Endothelial cell of hepatic sinusoid (primary cell): ENCODE results near the gene STAG3.
"Not testable (repeated sequence)": the region's sequence is repeated elsewhere in the genome, so short reads cannot be mapped to it uniquely, and the experiment has no call there.

Experiments
- in situ Hi-C: cut with HindIII; loops from 2 replicates; pipeline ENCODE4 v1.10.0; 2017; ENCODE audit warnings: low sequenced_read_pairs

The STAG3 gene, protein sequence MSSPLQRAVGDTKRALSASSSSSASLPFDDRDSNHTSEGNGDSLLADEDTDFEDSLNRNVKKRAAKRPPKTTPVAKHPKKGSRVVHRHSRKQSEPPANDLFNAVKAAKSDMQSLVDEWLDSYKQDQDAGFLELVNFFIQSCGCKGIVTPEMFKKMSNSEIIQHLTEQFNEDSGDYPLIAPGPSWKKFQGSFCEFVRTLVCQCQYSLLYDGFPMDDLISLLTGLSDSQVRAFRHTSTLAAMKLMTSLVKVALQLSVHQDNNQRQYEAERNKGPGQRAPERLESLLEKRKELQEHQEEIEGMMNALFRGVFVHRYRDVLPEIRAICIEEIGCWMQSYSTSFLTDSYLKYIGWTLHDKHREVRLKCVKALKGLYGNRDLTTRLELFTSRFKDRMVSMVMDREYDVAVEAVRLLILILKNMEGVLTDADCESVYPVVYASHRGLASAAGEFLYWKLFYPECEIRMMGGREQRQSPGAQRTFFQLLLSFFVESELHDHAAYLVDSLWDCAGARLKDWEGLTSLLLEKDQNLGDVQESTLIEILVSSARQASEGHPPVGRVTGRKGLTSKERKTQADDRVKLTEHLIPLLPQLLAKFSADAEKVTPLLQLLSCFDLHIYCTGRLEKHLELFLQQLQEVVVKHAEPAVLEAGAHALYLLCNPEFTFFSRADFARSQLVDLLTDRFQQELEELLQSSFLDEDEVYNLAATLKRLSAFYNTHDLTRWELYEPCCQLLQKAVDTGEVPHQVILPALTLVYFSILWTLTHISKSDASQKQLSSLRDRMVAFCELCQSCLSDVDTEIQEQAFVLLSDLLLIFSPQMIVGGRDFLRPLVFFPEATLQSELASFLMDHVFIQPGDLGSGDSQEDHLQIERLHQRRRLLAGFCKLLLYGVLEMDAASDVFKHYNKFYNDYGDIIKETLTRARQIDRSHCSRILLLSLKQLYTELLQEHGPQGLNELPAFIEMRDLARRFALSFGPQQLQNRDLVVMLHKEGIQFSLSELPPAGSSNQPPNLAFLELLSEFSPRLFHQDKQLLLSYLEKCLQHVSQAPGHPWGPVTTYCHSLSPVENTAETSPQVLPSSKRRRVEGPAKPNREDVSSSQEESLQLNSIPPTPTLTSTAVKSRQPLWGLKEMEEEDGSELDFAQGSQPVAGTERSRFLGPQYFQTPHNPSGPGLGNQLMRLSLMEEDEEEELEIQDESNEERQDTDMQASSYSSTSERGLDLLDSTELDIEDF

DNA sequence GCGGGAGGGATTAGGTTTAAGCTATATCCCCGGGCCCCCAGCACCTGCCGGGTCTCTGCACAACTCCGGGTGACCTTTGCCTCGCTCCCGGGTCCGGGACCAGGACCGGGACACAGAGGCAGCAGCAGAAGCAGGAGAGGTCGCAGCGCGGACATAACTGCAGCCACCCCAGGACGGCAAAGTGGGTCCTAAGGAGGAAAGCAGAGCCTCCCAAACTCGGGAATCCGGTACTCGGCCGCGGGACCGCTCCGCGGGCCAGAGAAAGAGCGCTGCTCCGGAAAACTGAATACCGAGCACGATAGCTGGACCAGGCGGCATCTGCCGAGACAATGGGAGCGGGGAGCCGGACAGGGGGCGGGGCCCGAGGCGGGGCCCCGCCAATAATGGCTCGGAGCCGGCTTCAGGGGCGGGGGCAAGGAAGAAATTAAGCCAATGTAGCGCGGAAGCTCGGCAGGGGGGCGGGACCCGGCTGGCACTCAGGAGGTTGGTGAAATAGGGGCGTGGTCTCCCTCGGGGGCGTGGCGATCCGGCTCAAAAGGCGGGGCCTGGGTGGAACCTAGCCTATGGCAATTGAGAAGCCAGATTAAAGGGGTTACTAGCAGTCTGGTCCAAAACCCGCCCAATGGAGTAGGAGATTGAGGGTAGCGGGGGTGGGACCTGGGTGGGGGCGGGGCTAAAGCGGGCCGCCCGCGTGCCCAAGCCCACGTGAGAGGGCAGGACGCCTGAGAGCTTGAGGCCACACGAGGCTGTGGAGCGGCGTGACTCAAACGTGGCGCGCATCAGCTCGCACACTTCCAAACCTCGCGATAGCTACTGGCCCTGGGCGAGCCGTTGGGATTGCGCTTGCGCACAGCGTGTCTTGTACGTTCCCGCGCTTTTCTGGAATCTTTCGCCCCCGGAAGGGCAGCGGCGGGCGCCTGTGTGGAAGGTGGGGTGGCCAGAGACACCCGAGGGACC lies at the start of gene STAG3, which contains the start of gene GPC2:
TSS of gene STAG3 (plus strand) at position 874 of the 957 bp plus-strand sequence. CDS start 2,639 bp downstream, outside the sequence.
TSS of gene GPC2 (minus strand) at position 337 of the 957 bp plus-strand sequence. CDS start at position 155, 182 bp downstream.
- in situ Hi-C loops = no loop called here

DNA sequence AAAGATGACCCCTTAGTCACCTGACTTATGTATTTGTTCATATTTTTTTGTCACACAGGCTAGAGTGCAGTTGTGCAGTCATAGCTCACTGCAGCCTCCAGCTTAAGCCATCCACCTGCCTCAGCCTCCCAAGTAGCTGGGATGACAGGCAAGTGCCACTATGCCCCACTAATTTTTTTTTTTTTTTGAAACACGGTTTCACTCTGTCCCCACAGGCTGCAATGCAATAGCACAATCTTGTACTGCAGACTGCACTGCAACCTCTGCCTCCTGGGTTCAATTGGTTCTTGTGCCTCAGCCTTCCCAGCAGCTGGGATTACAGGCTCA lies 49.1 kb upstream of the STAG3 start:
- in situ Hi-C loops = no loop called here

DNA sequence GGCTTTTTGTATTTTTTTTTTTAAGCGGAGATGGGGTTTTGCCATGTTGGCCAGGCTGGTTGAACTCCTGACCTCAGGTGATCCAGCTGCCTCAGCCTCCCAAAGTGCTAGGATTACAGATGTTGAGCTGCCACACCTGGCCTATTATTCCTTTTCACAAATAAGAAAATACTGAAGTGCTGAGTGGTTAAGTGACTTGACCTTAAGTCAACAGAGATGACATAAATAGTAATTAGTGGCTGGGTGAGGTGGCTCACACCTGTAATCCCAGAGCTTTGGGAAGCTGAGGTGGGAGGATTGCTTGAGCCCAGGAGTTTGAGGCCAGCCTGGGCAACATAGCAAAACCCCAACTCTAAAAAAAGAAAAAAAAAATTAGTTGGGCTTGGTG lies 47.5 kb upstream of the STAG3 start:
- in situ Hi-C loops = not testable (repeated sequence)

DNA sequence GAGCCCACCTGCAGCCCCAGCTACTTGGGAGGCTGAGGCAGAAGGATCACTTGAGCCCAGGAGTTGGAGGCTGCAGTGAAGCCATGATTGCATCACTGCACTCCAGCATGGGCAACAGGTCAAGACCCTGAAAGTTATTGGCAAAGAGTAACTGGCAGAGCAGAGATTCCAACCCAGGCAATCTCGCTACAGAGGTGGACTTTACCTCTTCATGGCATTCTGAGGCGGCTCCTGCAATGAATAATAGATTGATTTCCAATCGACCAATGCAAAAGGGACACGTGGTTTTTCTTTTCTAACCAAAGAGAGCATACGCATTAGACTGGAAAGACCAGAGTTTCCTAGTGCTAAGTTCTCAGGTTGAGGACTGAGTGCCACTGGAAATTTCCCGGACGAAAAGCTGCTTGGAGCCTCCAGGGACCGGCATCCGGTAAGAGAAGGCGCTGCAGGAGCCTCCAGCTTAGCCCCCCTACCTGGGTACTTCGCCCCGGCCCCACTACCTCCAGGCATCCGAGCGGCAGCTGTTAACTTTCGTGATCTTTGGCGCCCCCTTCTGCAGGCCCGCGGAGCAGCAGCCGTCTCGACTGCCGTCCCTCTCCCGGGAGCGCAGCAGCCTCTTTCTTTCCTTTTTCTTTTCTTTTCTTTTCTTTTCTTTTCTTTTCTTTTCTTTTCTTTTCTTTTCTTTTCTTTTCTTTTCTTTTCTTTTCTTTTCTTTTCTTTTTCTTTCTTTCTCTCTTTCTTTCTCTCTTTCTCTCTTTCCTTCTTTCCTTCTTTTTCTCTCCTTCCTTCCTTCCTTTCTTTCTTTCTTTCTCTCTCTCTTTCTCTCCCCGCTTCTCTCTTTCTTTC lies 46.9 kb upstream of the STAG3 start:
- in situ Hi-C loops = no loop called here

DNA sequence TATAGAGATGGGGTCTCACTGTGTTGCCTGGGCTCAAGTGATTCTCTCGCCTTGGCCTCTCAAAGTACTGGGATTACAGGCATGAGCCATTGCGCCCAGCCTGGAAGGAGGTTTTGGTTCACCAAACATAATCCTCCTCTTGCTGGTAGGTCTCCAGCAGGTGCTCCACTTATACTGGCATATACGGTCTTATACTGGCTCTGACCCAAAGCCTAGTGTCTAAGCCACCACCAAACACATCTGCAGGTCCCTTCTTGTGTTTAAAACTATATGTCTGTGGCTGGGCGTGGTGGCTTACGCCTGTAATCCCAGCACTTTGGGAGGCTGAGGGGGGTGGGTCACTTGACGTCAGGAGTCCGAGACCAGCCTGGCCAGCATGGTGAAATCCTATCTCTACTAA lies 45.6 kb upstream of the STAG3 start:
- in situ Hi-C loops = no loop called here

DNA sequence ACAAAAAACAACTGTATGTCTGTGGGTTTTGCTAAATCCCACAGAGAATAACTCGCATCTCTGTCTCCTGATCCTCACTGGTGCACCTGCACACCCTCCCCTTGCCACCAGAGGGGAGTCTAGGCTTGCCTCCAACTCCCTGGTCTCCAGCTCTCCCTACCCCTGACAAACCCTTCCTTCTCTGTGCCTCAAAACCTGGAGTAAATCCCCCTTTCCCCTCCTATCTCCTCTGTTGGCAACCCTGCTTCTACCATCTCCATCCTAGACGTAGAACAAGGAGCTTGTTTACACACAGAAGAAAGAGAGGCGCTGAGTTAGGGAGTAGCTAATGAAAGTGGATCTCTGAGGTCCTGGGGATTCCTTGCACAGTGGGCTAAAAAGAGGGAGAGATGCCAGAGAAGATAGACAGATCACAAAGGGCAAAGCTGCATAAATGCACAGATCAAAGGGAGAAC lies 45.0 kb upstream of the STAG3 start:
- in situ Hi-C loops = no loop called here

DNA sequence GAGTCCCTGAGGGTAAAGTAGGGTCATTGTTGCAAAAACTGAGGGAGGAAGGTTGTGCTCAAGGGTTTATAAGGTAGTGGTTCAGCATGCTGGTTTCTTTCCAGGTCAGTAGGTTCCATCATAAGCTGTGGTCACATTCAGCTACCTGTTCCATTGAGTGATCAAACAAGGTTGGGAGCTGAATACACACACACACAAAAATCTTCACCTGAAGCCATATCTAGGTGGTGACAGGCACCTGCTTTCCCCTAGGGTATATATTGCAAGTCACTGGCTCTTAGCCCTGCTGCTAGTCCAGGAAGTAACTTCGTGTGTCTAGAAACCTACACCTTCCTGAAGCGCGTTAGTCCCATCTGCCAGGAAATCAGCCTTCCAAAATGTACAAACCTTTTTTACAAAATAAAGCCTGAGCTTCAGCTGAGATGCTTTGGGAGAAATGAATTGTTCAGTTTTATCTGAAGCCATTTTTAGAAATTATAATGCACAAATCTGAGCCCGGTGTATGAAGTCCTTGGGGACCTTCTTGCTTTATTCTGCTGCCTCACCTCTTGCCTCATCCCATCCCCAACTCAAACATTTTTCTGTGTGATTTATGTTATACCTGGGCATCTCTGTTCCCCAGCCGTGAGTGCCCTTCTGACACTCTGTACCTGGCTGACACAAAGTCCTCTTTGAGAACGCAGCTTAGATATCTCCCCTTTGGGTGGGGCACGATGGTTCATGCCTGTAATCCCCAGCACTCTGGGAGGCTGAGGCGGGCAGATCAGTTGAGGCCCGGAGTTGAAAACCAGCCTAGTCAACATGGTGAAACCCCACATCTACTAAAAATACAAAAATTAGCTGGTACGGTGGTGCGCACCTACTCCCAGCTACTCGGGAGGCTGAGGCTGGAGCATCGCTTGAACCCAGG lies 39.6 kb upstream of the STAG3 start:
- in situ Hi-C loops = no loop called here

DNA sequence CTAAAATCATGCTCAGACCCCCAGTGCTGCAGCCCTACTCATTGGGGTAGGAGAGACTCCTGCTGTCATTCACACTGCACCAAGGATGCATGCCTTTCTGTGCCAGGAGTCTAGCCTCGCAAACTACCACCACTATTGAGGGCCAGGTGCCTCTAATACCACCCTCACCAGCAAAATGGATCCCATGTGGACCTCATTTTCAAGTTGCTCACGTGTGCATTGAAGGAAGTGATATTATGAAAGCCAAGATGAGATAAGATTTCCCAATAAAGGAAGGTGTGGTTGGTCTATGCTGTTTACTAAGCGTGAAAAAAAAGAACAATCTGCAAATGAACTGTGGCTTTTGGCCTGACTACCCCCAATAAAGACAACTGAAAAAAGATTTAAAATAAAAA lies 36.2 kb upstream of the STAG3 start:
- in situ Hi-C loops = loop anchor here (5.0 kb wide), 1 partner anchor 64 kb away; no protein-coding TSS in a partner anchor

DNA sequence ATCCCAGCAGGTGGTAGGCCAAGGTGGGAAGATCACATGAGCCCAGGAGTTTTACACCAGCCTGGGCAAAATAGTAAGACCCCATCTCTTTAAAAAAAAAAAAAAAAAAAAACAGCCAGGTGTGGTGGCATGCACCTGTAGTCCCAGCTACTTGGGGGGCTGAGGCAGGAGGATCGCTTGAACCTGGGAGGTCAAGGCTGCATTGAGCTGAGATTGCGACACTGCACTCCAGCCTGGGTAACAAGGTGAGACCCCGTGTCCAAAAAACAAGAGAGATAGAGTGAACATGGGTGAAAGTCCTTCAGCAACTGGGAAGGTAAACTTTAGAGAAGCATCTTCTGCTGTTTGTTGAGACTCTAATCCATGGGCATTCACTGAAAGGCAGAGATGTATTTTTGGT lies 35.3 kb upstream of the STAG3 start:
- in situ Hi-C loops = loop anchor here (5.0 kb wide), 1 partner anchor 65 kb away; no protein-coding TSS in a partner anchor

DNA sequence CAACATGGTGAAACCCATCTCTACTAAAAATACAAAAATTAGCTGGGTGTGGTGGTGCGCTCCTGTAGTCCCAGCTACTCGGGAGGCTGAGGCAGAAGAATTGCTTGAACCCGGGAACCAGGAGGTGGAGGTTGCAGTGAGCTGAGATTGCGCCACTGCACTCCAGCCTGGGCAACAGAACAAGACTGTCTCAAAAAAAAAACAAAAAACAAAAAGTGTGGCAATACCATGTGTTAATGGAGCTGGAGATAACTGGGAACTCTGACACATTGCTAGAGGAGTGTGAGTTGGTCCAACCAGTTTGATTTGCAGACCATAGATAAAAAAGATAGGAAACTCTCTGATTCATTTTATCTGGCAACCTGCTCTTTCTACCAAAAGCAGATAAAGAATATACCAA lies 31.4 kb upstream of the STAG3 start:
- in situ Hi-C loops = not testable (repeated sequence)

DNA sequence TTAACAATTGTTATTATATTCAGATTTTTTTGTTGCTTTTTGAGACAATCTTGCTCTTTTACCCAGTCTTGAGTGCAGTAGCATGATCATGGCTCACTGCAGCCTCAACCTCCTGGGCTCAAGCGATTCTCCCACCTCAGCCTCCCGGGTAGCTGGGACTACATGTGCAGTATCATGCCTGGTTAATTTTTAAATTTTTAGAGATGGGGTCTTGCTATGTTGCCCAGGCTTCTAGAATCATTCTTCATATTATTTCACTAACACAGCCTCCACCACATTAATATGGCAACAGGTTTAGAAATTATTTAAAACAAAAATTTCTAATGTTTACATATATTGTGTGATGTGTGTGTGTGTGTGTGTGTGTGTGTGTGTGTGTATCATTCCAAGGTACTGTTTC lies 30.4 kb upstream of the STAG3 start:
- in situ Hi-C loops = no loop called here

DNA sequence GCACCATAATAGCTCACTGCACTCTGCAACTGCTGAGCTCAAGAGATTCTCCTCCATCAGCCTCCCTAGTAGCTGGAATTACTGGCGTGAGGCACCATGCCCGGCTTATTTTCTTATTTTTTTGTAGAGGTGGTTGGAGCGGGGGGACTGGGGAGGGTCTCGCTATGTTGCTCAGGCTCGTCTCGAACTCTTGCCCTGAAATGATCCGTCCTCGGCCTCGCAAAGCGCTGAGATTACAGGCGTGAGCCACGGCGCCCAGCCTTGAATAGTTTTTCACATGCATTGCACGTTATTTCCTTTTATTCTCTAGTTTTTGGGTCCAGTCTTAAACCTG lies 29.5 kb upstream of the STAG3 start:
- in situ Hi-C loops = no loop called here

DNA sequence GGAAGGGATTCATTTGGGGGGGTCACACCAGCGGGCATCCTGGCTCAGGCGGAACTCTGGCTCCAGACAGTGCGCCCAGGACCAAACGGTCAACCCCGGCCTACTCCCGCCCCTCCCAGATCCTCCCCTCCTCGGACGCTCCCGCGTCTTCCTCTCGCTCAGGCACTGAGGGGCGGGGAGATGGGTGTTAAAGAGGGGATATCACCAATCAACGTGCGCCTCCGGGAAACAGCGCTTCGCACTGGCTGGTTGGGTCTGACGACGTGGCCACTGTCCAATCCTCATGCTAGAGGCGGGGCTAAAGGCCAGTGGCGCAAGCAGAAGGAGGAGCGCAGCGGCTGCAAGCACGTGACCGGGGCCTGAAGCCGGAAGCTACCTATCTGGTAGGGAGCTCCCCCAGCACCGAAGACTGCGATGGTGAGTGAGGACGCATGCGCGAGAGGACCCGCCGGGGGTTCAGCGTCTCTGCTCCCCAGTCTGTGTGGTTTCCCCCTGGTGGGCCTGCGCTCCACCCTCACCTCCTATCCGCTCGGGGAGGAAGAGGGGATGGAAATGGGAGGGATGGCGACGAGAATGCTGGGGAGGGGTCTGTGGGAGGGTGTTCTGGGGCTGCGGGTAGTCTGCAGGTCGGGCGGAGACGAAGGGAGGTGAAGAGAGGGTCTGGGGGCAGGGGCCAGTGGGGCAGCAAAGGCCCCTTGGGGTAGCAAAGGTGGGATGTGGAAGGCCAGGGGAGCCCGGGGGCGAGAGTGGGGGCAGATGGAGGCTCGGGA lies 29.0 kb upstream of the STAG3 start, which contains the start of gene LAMTOR4:
TSS of gene LAMTOR4 (plus strand) at position 360 of the 770 bp plus-strand sequence. CDS start at position 415, 55 bp downstream.
- in situ Hi-C loops = no loop called here

DNA sequence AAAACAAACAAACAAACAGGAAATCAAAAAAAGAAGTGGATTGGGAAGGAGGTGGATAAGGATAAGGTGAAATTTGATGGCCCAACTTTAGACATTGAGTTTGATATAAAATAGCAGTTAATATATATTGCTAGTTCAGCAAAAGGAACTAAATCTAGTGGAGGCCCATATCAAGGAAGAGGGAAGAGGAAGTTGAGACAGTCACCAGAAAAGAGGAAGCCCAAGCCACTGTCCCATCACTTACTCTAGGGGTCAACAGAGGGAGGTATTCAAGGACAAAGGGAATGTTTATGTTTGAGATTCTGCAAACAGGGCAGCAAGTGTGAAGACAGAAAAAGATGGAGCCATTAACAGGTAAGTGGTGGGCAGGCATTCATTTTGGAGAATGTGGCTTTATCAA lies 25.3 kb upstream of the STAG3 start:
- in situ Hi-C loops = no loop called here

DNA sequence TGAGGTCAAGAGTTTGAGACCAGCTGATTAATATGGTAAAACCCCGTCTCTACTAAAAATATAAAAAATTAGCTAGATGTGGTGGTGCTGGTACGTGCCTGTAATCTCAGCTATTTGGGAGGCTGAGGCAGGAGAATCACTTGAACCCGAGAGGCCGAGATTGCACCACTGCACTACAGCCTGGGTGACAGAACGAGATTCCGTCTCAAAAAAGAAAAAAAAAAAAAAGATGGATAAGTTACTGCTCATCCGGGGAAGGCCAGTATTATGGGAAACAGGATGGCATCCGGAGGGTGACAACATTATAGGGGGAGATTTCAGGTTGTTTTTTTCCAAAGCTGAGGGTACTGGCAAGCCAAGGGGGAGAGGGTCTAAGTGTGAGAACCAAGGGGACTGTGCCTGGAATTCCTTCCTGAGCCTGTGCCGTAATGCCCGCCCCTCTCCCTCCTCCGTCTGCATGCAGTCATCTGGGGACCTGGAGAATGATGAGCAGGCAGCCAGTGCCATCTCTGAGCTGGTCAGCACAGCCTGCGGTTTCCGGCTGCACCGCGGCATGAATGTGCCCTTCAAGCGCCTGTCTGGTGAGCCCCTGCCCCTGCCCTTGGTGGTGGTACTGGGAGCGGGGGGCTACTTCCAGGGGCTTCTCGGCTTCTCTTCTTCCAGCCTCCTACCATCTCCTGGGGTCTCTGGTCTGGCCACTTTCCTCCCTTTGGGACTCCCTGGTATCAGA lies 24.6 kb upstream of the STAG3 start:
- in situ Hi-C loops = no loop called here

DNA sequence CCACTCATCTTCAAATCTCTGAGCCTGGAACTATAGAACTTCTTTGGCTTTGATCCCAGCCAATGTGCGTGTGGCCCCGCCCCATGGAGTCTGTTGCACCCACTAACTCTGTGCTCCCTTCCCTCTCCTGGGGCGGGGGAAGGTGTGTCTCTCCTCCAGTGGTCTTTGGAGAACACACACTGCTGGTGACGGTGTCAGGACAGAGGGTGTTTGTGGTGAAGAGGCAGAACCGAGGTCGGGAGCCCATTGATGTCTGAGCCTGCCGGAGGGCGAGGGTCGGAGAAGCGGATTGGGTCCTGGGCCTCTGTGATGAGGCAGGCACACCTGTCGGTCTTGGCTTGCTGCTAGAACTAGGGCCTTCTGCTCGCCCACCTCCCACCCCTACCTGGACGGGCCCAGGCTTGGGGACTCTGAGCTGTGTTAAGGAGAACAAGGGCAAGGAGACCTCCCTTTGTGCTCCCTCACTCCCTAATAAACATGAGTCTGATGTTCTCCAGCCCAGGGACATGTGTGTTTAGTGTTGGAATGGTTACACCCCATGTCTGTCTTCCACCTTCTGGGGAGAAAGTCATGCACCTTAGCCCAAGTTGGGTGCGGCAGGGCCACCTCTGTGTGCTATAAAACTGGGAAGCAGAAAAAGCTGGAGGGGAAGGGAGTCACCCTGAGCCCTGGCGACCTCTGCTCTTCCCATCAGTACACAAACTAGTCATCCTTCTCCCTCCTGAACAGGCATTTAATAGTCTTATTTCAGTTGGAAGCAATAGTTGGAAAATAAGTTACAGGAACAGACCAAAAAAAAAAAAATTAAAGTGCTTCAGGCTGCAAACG lies 23.8 kb upstream of the STAG3 start:
- in situ Hi-C loops = no loop called here
